H9 (cell line): ENCODE measurements around the gene HYI. TPM values are rescaled to one million over a fixed set of nuclear protein-coding genes. Genes with fewer than 3 reads are reported as not detected.

Experiments
- DNase-seq: peaks from one replicate; pipeline ENCODE4 v3.0.0-alpha.2; 2017
- H2AFZ ChIP-seq: one replicate; pipeline ENCODE4 v1.6.1; 2013; ENCODE audit warnings: mild to moderate bottlenecking, low read length, control low read depth, moderate library complexity
- H2AK5ac ChIP-seq: 2 replicates; pipeline ENCODE4 v1.6.1; 2013; ENCODE audit warnings: low read length, control low read depth, mixed read lengths; ENCODE audit not compliant: insufficient read length
- H2BK120ac ChIP-seq: one replicate; pipeline ENCODE4 v1.6.1; 2013; ENCODE audit warnings: low read depth, mild to moderate bottlenecking, low read length, control low read depth, inconsistent platforms; ENCODE audit not compliant: poor library complexity, severe bottlenecking
- H2BK12ac ChIP-seq: 2 replicates; pipeline ENCODE4 v1.6.1; 2013; ENCODE audit warnings: low read length, control low read depth, mixed read lengths, low read depth; ENCODE audit not compliant: insufficient read length
- H2BK15ac ChIP-seq: 2 replicates; pipeline ENCODE4 v1.6.1; 2013; ENCODE audit warnings: low read depth, low read length, control low read depth
- H2BK20ac ChIP-seq: one replicate; pipeline ENCODE4 v1.6.1; 2013; ENCODE audit warnings: low read depth, mild to moderate bottlenecking, low read length, control low read depth, inconsistent platforms; ENCODE audit not compliant: poor library complexity, severe bottlenecking
- H2BK5ac ChIP-seq: 2 replicates; pipeline ENCODE4 v1.6.1; 2013; ENCODE audit warnings: low read length, control low read depth, mixed read lengths; ENCODE audit not compliant: insufficient read length
- H3K14ac ChIP-seq: 2 replicates; pipeline ENCODE4 v1.6.1; 2013; ENCODE audit warnings: low read length, control low read depth; ENCODE audit not compliant: insufficient read depth
- H3K18ac ChIP-seq: 2 replicates; pipeline ENCODE4 v1.6.1; 2013; ENCODE audit warnings: low read depth, mild to moderate bottlenecking, mixed read lengths, low read length, control low read depth; ENCODE audit not compliant: insufficient read length
- H3K23ac ChIP-seq: 2 replicates; pipeline ENCODE4 v1.6.1; 2013; ENCODE audit warnings: low read length, control low read depth, mixed read lengths, low read depth; ENCODE audit not compliant: insufficient read length
- H3K23me2 ChIP-seq: 2 replicates; pipeline ENCODE4 v1.6.1; 2013; ENCODE audit warnings: low read depth, mild to moderate bottlenecking, mixed read lengths, low read length, control low read depth; ENCODE audit not compliant: insufficient read length, poor library complexity, severe bottlenecking
- H3K27ac ChIP-seq: 2 replicates; pipeline ENCODE4 v1.5.1; 2013; ENCODE audit warnings: low read length, control low read depth, mixed read lengths, low read depth; ENCODE audit not compliant: insufficient read length
- H3K27me3 ChIP-seq: 2 replicates; pipeline ENCODE4 v1.6.1; 2013; ENCODE audit warnings: low read length, control low read depth, inconsistent platforms; ENCODE audit not compliant: insufficient read depth
- H3K4ac ChIP-seq: 2 replicates; pipeline ENCODE4 v1.6.1; 2013; ENCODE audit warnings: low read depth, mild to moderate bottlenecking, control low read depth, inconsistent platforms, low read length, moderate library complexity
- H3K4me1 ChIP-seq: 2 replicates; pipeline ENCODE4 v1.6.1; 2013; ENCODE audit warnings: low read length, control low read depth, inconsistent platforms; ENCODE audit not compliant: insufficient read depth
- H3K4me2 ChIP-seq: 2 replicates; pipeline ENCODE4 v1.6.1; 2013; ENCODE audit warnings: low read length, control low read depth, mixed read lengths; ENCODE audit not compliant: insufficient read length, insufficient read depth
- H3K56ac ChIP-seq: 2 replicates; pipeline ENCODE4 v1.6.1; 2013; ENCODE audit warnings: low read depth, mild to moderate bottlenecking, mixed read lengths, low read length, control low read depth; ENCODE audit not compliant: insufficient read length
- H3K79me1 ChIP-seq: 2 replicates; pipeline ENCODE4 v1.6.1; 2013; ENCODE audit warnings: low read depth, mild to moderate bottlenecking, moderate library complexity, low read length, control low read depth, inconsistent platforms; ENCODE audit not compliant: insufficient read depth, poor library complexity, severe bottlenecking
- H3K79me2 ChIP-seq: 2 replicates; pipeline ENCODE4 v1.6.1; 2013; ENCODE audit warnings: low read length, control low read depth, inconsistent platforms; ENCODE audit not compliant: insufficient read depth
- H3K9ac ChIP-seq: 2 replicates; pipeline ENCODE4 v1.6.1; 2013; ENCODE audit warnings: low read length, control low read depth, mixed read lengths; ENCODE audit not compliant: insufficient read length; ENCODE audit errors: extremely low read depth
- H3K9me3 ChIP-seq: one replicate; pipeline ENCODE4 v1.6.1; 2013; ENCODE audit warnings: low read depth, low read length, inconsistent platforms; ENCODE audit not compliant: control insufficient read depth
- H3T11ph ChIP-seq: one replicate; pipeline ENCODE4 v1.6.1; 2013; ENCODE audit warnings: mild to moderate bottlenecking, low read length, control low read depth, inconsistent platforms
- H4K20me1 ChIP-seq: one replicate; pipeline ENCODE4 v1.6.1; 2013; ENCODE audit not compliant: control insufficient read depth, insufficient read length, insufficient read depth
- H4K5ac ChIP-seq: 2 replicates; pipeline ENCODE4 v1.6.1; 2013; ENCODE audit warnings: low read depth, mild to moderate bottlenecking, mixed read lengths, low read length, control low read depth; ENCODE audit not compliant: insufficient read length
- H4K8ac ChIP-seq: replicated peaks from 2 replicates; pipeline ENCODE4 v1.6.1; 2013; ENCODE audit warnings: low read length, control low read depth, mixed read lengths, low read depth; ENCODE audit not compliant: insufficient read length
- H4K91ac ChIP-seq: 2 replicates; pipeline ENCODE4 v1.6.1; 2013; ENCODE audit warnings: low read depth, mild to moderate bottlenecking, moderate library complexity, mixed read lengths, low read length, control low read depth; ENCODE audit not compliant: insufficient read length
- H3K27ac Mint-ChIP-seq, 3 experiments: 2 replicates in 2 of 3; 3 replicates in 1 of 3; pipeline ENCODE4 v1.8.0; 2020 to 2021; ENCODE audit warnings: mixed read lengths in 3 of 3, mild to moderate bottlenecking in 1 of 3, moderate library complexity in 1 of 3
- H3K27me3 Mint-ChIP-seq: 2 replicates; pipeline ENCODE4 v1.8.0; 2021; ENCODE audit warnings: low read depth, mild to moderate bottlenecking, moderate library complexity, mixed read lengths
- H3K36me3 Mint-ChIP-seq, 3 experiments: 2 replicates in 2 of 3; 3 replicates in 1 of 3; pipeline ENCODE4 v1.8.0; 2020 to 2021; ENCODE audit warnings: low read depth in 3 of 3, mixed read lengths in 3 of 3; ENCODE audit not compliant: insufficient read depth in 1 of 3
- H3K4me1 Mint-ChIP-seq, 2 experiments: 2 replicates each; pipeline ENCODE4 v1.8.0; 2020; ENCODE audit warnings: mixed read lengths in 2 of 2
- H3K4me3 Mint-ChIP-seq, 2 experiments: 2 replicates in 1 of 2; 3 replicates in 1 of 2; pipeline ENCODE4 v1.8.0; 2020 to 2021; ENCODE audit warnings: mild to moderate bottlenecking in 2 of 2, mixed read lengths in 2 of 2, moderate library complexity in 1 of 2
- H3K9me3 Mint-ChIP-seq, 2 experiments: 2 replicates in 1 of 2; 3 replicates in 1 of 2; pipeline ENCODE4 v1.8.0; 2020; ENCODE audit warnings: mild to moderate bottlenecking in 2 of 2, mixed read lengths in 2 of 2, moderate library complexity in 1 of 2
- CTCF ChIP-seq: fragments of 200-600 bp; sonication (generic); conservative IDR thresholded peaks from 3 replicates; pipeline ENCODE4 v1.8.0; 2021; ENCODE audit warnings: antibody characterized with exemption, mild to moderate bottlenecking
- WGBS: extraction: QIAGEN DNeasy Blood & Tissue Kit; methylation state at CpG from one replicate; pipeline ENCODE4 v1.1.7; 2013; ENCODE audit warnings: missing lambda C conversion rate, low lambda C conversion rate, mixed read lengths; ENCODE audit not compliant: insufficient read length; ENCODE audit errors: extremely low coverage; 5-methylcytosine and 5-hydroxymethylcytosine counted together
- total RNA-seq: library from RNA; stranded (reverse); gene quantifications from 2 replicates; pipeline ENCODE4 v1.2.1, GENCODE V29; 2021

HYI gene
- total RNA-seq, 1 experiment from 2014 or later, result 16.1 TPM

GRCh38 chr1:43493661-43494450 lies 40.1 kb upstream of the HYI start:
- no peak overlapping the region for H2BK20ac ChIP-seq
- H3K23me2 ChIP-seq, result no peaks in the 10 kb centered on the region
- no peaks in the 10 kb centered on the region for H3K79me2 ChIP-seq
- H2AK5ac ChIP-seq, result no peak overlapping the region
- H2BK5ac ChIP-seq, result no peak overlapping the region
- peak overlapping the region; percentile 7 to 47; a peak in 3 of 5 replicates for H3K4me3 Mint-ChIP-seq
- H3K27ac Mint-ChIP-seq, result peak overlapping the region; percentile 23 to 92 (median 61); a peak in 6 of 7 replicates
- no peak overlapping the region for H2BK15ac ChIP-seq
- H3K14ac ChIP-seq, result no peak overlapping the region
- H3K27me3 ChIP-seq, result no peaks in the 10 kb centered on the region
- no peak overlapping the region for H4K5ac ChIP-seq
- H2BK12ac ChIP-seq, result no peak overlapping the region
- no peak overlapping the region for H4K91ac ChIP-seq
- peaks cover 14 to 16% of the 10 kb centered on the region in 2 experiments for H3K9me3 Mint-ChIP-seq
- peak; percentile 57 for DNase-seq
- no peak overlapping the region for H3K27ac ChIP-seq
- H3K4ac ChIP-seq, result no peak overlapping the region
- H3K23ac ChIP-seq, result no peak overlapping the region
- no peaks in the 10 kb centered on the region for H4K20me1 ChIP-seq
- no peak for TF ChIP-seq CTCF
- H3K9ac ChIP-seq, result no peak overlapping the region
- H3K18ac ChIP-seq, result peak overlapping the region; percentile 21
- H4K8ac ChIP-seq, result no peak overlapping the region
- H3K4me1 Mint-ChIP-seq, result peaks cover 21 to 24% of the 10 kb centered on the region in 2 experiments
- no CpG with 5 or more reads among the region's 11 CpGs for WGBS
- no peak overlapping the region for H2BK120ac ChIP-seq
- no peaks in the 10 kb centered on the region; the same call in 1 of the 2 replicates for H3K27me3 Mint-ChIP-seq
- no peak overlapping the region for H3K4me2 ChIP-seq
- peak overlapping the region; percentile 0 for H2AFZ ChIP-seq
- peaks cover 3 to 9% (median 6%) of the 10 kb centered on the region in 3 experiments; a peak in 5 of 7 replicates for H3K36me3 Mint-ChIP-seq
- H3K4me1 ChIP-seq, result peaks cover 5% of the 10 kb centered on the region; the same call in 1 of the 2 replicates
- H3K9me3 ChIP-seq, result peaks cover 4% of the 10 kb centered on the region
- no peak overlapping the region for H3K56ac ChIP-seq
- H3K79me1 ChIP-seq, result no peaks in the 10 kb centered on the region
- no peak overlapping the region for H3T11ph ChIP-seq
